Measurements from ENCODE around the gene SLIT3.

SLIT3 gene

DNA sequence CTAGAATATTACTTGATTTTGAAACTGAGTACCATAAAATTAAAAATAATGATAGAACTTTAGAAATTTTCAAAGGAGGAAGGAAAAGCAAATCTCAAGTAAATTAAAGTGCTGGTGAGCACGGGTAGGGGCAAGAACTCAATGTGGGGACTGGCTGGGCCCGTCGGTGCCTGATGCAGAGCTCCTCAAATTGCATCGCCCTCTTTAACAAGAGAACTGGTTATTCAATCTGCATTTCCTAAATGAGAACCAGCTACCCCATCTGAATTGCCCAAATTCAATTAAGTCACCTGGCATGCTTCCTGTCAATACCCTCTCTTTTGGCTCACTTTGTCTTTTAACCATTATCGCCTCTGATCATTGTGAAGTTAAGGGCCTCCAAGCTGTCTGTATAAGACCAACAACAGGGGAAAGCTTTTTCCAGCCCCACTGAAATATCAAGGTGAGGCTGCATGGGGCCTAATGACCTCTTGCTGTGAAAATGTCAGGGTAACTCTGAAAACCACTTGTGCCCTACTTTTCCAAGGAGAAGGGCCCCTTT lies 316.7 kb downstream of the SLIT3 start:
- DNase-seq = no peak

DNA sequence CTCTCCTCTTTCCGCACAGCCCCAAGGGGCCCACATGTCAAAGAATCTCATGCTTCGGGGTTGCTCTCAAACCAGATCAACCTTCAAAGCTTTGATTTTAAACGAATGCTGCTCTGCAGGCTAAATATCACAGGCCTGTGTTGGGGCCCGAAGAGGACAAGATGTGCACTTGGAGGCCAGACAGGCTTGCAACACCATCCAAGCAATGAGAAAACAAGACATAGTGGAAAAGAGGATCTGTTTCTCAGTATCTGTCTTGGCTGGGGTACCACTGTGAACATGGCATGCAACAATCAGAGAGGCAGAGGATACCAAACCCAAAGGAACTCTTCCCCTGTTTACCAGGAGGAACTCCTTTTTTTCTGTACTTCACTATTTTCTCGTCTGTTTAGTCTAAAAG lies 321.8 kb downstream of the SLIT3 start:
- no peak for DNase-seq

DNA sequence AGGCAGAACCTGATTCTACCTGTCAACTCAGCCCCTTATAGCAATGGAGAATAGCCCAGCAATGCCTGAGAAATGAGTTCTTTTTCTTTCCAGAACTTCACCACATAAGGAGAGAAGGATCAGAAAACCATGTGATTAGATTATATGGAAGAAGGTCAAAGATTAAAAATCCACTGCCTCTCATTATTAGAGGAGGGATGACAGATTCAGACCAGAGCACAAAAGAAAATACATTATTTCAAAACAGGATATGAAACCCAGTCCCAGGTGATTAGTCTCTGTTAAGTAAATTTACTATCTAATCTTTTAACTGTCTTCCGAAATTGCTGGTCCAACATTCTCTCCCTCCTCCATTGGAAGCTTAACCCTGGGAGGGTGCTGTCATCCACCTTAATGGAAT lies 322.4 kb downstream of the SLIT3 start:
- no peak for DNase-seq

DNA sequence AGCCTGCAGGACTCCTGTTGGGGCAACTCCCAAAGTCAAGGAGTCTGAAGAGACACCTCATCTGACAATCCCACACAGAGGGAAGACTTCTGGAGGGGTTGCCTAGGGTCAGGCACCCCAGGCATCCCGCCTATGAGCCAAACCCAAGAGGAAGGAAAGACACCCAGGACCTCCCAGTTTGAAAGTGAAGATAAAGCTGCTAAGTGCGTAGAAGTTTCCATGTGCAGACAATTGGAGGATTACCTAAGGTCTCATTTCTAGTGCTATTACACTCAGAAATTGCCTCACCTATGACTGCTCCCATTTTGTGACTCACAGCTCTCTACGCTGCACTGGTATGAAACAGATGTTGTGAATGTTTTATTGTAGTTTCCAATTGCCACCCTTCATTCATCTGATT lies 322.9 kb downstream of the SLIT3 start:
- no peak for DNase-seq

DNA sequence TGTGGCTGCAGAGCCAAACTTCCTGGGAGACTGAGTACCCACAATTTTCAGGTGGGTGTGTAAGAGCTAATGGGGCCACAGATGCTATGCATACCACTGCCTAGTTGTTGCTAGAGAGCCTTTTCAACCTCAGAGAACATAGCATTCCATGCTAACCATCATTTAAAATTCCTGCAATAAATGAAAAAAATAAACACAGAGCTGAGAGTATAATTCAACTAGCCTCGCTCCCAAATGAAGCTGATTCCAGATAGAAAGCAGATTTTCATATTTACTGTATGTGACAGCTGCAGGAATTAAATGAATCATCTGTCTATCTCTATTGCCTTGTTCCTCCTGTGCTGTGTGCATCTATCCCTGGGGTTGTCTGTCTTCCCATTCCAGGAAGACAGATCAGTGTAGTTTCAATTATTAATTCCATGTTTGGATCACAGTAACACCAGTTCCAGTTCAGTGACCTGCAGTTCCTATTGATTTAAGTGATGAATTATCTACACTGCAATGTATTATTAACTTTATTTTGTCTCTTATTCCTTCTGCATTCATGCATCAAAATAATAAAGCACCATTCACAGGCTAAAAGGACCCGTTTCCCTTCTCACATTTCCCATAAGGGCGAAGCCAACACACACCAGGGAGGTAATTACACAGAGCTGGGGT lies 324.5 kb downstream of the SLIT3 start:
- DNase-seq = no peak

DNA sequence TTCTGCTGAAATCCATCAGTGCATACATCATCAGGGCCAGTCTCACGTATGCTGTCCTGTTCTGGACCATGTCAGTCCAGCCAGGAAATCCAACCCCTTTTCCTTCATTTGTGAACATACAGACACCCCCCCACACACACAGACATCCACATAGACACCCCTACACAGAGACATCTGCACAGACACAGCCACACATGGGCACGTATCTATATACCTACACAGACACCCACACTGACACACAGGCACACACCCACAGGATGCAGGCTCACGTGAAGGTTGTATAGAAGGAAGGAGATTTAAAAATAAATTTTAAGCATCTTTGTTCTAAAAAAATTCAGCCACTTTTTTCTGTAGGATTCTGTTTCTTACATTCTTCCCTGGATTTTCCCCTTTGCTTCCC lies 325.6 kb downstream of the SLIT3 start:
- no peak for DNase-seq

DNA sequence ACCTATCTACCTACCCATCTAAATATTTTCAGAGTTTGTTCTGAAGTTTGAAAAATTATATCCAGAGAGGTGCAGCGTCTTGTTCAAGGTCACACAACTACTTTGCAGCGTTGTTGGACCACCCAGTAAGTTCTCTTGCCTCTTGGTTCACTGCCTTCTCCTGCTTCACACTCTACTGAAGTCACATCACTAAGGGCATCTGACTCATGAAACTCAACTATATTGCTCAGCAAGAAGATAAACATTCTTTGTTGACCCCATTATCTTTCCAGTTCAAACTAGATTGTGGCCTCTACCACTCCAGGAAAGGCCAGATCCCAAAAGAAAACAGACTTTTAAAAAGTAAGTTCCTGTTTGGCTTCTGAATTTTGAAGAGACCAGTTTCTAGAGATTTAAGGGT lies 326.9 kb downstream of the SLIT3 start:
- DNase-seq = no peak

DNA sequence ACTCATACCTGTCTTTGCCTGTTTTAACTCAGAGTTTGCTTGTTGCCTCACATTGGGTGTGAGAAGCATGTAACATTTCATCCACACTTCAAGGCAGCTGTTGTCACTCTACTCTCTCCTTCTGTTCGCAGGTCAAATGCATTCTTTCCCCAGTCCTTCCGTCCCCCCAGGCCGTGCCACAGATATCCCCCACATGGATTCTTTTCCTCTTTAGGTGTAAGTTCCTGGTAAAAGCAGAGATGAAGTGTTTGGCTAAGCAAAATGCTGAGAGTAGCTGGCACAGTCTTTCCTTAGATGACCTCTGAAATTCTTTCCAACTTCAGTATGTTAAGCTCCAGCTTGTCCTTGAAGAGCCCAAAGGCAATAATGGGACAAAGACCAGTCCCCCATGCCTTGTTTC lies 328.2 kb downstream of the SLIT3 start:
- DNase-seq = no peak

DNA sequence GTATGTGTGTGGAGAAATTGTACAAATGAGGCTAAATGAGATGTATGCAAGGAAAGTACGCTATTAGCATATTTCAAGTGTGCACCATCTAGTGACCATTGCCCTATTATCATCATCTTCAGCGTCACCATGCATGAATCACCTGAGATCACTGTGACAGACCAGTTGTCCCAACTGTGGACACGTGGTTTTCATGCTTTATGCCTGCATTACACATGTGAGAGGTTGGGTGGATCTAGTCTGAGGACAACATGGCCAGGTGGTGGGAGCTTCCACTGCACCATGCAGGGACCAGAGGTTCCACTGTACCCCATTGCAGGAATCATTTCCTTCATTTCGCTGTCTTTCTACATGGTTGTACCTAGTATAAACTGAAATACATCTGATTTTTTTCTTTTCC lies 329.8 kb downstream of the SLIT3 start:
- no peak for DNase-seq

DNA sequence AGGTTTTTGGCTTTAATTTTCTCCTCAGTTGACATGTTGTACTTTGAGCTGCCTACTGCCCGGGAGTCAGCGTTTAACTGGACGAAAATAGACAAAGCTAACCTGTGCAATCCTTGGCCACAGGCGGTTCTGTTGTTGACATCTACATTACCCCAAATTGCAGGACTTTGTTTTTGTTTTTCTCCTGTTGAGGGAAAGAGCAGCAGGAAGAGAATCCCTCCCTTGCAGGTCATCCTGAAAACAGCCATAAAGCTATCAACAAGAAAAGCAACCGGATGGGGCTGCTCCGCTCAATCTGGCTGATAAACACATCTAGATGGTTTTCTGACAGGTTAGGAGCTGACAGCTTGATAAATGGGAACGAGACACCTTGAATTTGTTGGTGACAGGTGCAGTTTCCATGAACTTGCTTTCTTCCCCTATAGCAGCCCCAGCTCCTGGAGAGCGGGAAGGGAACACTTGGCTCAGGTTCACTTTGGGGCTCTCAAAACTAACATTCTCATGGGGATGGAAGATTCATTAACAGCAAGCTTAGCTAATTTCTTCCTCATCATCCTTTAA lies 331.5 kb downstream of the SLIT3 start:
- no peak for DNase-seq

DNA sequence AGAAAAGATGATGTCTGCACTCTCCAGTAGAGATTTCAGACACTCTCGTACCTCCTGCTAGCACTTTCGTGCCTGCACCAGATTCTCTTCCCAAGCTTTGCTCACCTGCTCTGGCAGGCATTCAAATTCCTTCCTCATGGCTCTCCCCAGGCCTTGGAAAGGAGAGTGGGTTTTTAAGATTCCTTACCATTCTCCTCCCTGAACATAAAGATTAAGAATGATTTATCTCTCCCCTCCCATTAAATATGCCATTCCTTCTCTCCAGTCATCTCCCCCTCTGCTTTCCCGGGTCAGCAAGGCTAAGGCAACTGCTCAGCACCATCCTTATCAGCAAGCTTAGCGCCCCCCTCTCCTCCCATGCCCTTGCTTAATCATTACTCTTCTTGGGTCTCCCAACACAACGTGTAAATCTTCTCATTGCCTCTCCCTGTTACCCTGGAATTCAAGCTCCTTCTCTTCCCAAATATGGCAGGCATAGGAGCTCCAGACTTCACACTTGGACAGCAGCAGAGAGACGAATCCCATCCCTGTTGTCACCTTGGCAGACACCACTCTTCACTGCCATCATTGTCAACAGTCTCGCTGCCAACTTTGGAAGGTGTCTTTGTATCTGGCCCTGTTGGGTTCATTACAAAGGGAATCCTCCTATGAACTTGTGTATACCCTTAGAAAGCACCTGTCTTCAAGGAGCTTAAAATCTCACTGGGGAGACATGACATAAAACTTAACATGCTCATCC lies 332.9 kb downstream of the SLIT3 start:
- DNase-seq = no peak

DNA sequence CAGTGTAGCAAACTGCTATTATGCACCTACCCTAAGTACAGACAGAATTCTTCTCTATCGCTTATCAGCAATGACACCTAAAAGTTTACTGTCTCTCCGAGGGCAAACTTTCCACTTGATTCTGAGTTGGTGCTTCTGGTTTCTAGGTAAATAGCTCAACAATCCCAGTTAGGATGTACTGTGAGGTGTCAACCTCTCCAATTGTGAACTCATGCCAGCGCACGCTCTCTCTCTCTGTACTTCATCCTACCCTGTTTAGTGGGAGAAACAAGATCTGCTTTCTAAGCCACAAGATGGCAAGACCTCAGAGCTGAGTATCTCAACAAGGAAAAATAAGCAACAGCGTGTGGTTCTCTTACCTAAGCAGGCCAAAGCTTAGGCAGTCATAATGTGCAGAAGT lies 335.3 kb downstream of the SLIT3 start:
- no peak for DNase-seq

DNA sequence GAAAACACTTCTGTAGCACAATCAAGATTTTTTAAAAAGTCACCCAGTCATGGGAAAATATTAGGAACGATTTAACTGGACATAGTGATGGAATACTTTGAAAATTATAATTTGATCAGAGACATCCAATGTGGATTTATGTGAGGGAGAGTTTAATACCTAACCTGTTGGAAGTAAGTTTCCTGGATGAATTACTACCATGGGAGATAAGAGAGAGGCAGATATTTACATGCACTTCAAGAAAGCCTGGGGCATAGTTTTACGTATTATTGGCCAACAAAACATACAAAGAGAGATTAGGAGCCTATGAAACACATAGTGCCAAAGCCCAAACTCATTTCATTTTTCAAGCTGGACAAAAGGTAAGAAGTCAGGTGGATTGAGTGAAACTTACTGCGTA lies 336.8 kb downstream of the SLIT3 start:
- no peak for DNase-seq

DNA sequence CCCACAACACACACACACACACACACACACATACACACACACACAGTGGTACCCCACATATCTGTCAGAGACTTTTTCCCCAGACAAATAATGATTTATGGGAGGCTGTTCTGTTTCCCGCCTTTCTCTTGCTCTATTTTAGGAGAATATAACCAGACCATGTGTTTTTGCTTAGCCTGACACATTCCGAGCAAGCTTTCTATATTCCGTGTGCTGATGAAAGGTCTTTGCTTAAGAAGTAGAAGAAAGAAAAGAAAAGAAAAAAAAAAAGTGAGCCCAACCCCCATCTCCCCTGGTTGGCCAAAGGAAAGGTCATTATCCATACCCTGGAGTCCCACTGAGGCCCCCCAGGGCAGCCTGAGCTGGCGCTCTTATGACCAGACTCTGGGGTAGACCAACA lies 338.6 kb downstream of the SLIT3 start:
- DNase-seq = no peak

DNA sequence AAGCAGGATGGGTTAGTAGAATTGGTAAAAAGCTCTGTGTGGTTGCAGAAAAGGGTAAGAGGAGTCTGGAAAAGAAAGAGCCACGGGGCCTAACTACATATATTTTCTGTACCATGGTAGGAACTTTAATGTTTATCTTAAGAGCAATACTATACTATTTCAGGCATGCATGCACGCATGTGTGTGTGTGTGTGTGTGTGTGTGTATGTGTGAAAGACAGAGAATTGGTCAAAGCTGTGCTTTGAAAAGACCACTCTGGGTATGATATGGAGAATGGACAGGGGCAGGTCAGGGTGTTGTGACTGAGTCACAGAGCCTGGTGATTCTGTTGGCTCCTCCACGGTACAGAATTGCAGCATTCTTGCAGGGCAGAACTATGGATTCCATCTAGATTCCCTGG lies 339.3 kb downstream of the SLIT3 start:
- no peak for DNase-seq

DNA sequence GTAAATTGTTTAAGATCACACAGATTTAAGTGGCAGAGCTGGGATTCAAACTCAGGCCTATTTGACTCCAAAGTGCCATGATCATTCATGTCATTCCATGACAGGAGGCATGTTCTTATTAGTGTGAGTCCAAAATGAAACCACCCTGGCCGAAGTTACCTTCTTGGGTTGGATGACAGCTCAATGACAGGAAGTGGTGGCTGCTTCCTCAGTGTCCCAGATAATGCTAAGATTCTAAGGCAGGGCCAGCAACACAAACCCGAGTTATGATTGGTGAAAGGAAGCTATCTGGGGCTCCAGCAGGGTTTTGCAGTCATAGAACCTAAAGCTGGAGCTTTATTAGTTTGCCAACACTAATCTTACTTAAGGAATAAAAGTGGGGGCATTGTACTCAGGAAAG lies 340.4 kb downstream of the SLIT3 start:
- DNase-seq = no peak

DNA sequence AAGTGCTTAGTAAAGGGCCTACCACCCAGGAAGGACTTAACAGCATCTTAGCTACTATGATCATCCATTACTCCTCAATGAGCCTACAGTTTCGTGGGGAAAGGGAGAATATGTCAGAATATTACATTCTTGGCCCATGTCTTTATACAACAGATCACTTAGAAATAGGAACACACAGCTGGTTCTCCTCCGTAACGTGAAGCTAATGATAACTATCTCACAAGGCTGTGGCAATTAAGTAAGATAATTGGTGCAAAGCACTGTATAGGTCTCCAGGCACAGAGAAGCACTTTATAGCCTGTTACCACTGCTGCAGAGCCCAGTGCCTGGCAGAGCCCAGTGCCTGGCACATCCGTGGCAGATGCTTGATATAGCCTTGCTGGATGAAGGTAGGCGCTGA lies 347.6 kb downstream of the SLIT3 start:
- no peak for DNase-seq

DNA sequence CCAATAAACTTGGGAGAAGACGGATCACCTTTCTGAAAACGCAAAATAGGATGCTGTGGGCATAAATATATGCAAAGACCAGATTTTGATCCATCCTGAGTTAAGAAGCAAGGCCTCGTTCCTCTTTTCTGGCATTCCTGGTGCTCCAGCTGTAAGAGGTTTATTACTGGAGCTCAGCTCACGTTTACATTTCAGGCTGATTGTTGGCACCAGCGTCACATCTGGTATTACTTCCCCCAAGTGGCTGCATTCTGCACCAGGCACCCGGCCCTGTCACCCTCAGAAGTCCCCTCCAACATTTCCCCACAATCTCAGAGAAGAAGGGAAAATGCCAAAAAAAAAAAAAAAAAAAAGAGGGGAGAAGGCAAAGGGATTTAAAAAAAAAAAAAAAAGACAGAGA lies 348.7 kb downstream of the SLIT3 start:
- no peak for DNase-seq

DNA sequence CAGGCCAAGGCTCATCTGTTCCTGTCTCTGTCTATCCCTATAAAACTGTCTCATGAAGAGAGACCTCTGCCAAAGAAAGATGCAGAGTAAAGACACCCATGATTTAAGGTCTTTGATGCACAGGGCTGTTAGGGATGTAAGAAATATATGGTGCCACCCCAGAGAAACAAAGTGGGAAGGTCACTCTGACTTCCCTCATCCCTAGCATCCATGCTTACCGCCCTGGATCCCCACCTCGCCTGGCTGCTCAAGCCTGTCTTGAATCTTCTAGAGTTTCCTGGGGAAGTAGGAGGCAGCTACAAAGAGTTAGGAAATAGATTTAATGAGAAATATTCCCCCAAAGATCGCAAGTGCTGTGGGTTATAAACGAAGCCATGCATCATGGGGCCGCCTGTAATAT lies 349.2 kb downstream of the SLIT3 start:
- no peak for DNase-seq

DNA sequence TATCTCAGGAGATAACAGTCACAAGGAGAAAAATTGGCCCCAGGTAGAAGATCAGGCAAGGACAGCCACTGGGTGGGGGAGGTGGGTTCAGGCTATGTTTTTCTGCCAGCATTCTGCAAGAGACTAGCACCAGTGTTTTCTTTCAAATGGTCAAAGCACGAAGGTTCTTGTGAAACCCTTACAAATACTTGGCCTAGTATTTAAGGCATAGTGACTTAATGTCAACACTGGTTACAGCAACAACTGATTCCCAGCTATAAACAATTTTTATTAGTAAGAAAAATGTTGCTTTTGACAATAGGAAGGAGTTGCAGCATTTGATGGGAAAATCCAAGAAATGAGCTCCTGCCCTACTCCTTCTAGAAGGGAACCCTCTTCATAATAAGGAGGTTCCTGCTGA lies 349.6 kb downstream of the SLIT3 start:
- DNase-seq = no peak

DNA sequence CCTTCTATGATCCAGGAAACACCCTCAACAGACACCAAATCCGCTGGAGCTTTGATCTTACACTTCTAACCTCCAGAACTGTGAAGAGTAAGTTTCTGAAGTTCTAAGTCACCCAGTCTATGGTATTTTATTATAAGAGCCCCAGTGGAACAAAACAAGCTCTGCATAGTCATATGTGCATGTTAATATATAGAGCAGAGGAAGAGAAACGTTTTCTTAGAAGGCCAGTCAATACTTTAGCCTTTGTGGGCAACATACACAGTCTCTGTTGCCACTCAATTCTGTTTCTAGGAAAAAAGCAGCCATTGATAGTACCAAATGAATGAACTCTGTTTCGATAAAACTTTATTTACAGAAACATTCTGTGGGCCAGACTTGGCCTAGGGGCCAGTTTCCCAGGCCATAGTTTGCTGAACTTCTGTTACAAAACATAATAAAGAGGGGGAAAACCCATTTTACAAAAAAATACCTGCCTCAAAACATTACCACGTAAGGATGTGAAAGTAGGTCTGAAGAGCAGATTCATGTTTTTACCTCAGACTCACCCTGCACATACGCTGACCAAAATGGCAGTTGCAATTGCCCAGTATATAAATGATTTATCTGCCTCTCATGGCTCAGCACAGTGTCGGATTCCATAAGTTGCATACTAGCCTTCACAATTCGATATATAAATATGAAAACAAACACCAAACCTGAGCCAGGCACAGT lies 350.5 kb downstream of the SLIT3 start:
- no peak for DNase-seq

DNA sequence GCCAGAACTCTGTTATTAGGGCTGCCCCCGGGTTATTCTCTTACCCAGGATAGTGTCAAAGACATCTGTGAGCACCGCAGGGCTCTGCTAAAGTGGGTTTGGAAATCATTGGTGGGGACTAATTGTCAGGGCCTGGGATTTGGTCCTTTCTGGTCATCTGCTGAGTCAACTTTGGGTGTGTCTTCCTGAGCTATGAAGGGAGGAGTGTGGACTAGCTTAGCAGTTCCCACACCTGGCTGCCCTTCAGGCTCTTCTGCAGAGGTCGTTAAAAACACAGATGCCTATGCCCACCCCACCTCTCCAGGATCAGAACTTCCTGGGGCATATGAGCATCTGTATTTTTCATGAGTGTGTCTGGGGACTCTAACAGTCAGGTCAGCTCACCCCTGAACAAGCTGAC lies 352.2 kb downstream of the SLIT3 start:
- DNase-seq = no peak

DNA sequence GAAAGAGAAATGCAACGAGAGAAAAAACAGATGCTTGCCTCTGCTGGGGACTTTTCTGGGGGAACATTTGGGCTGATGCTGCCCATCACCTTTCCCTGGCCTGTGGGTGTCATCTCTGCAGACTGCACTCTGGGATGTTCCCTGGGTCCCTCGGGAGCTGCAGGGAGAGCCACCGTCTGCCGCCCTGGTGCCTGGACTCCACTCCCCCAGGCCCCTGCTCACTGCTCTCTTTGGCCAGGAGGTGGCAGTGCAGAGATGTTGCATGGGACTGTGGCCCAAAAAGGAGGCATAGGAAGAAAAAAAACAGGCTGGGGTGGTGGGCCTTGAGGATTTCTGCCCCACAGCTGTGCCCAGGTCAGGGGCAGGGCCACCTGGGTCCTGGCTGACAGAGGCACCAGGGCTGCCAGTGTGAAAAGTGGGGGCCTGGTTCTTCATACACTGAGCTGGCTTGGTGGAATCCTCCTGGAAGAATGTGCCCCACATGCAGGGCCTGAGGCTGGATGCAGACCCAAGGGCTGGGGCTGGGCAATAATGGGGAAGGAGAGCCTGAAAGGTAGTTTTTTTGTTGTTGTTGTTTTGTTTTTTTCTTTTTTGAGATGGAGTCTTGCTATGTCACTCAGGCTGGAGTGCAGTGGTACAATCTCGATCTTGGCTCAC lies 353.6 kb downstream of the SLIT3 start:
- peak; percentile 64 for DNase-seq

All from stimulated activated CD4-positive, alpha-beta T cell treated with anti-CD3 and anti-CD28 coated beads, Interleukin-15, amount 100 ng/mL, for 24 hours (primary cell).